SIG-M5 treated with dmso at 0.1 percent for 504 hours (cell line): ENCODE measurements around the gene ARPC1B.
A peak's percentile ranks its signal among the peaks of the same experiment; 100 is the strongest.
"Not testable (repeated sequence)": the region's sequence is repeated elsewhere in the genome, so short reads cannot be mapped to it uniquely, and the experiment has no call there.

Source experiments
- DNase-seq: peaks from one replicate; lab custom pipeline; 2025; ENCODE audit not compliant: unreplicated experiment; lab: John Stamatoyannopoulos, UW

Gene ARPC1B

GRCh38 chr7:99368750-99369389 lies 5.7 kb upstream of the ARPC1B start:
- DNase-seq, result no peak

GRCh38 chr7:99369767-99370391 lies 4.7 kb upstream of the ARPC1B start:
- no peak for DNase-seq

- no peak for DNase-seq
These were observed 3.1 kb upstream of the ARPC1B start for GRCh38 chr7:99371376-99371920.

- DNase-seq, result no peak
These were observed 2.0 kb upstream of the ARPC1B start for GRCh38 chr7:99372275-99373090.

- no peak for DNase-seq
These were observed 1.2 kb upstream of the ARPC1B start for GRCh38 chr7:99373091-99374066.

- DNase-seq, result peak; percentile 74
These were observed 709 bp downstream of the ARPC1B start for GRCh38 chr7:99375070-99375807.

- DNase-seq, result peak; percentile 96
These were observed 4.6 kb downstream of the ARPC1B start for GRCh38 chr7:99379043-99379577.

GRCh38 chr7:99379693-99380031 lies 5.1 kb downstream of the ARPC1B start:
- not testable (repeated sequence) for DNase-seq

GRCh38 chr7:99380032-99380822 lies 5.7 kb downstream of the ARPC1B start:
- DNase-seq, result peak; percentile 99

GRCh38 chr7:99380823-99381663 lies 6.5 kb downstream of the ARPC1B start:
- no peak for DNase-seq

- no peak for DNase-seq
These were observed 7.1 kb downstream of the ARPC1B start for GRCh38 chr7:99381664-99382075.

- DNase-seq, result no peak
These were observed 8.7 kb downstream of the ARPC1B start for GRCh38 chr7:99383203-99383602.

GRCh38 chr7:99383791-99384370 lies 9.4 kb downstream of the ARPC1B start:
- DNase-seq, result no peak

- DNase-seq, result no peak
These were observed 10.0 kb downstream of the ARPC1B start for GRCh38 chr7:99384523-99384922.

- DNase-seq, result no peak
These were observed 11.0 kb downstream of the ARPC1B start for GRCh38 chr7:99385564-99385963.

GRCh38 chr7:99386584-99387238 lies 12.2 kb downstream of the ARPC1B start:
- peak; percentile 60 for DNase-seq

- not testable (repeated sequence) for DNase-seq
These were observed 12.7 kb downstream of the ARPC1B start for GRCh38 chr7:99387239-99387635.
